K562 (cell line): ENCODE data around the gene SMARCC1.

Experiments
- ELF2 ChIP-seq: fragments of 250-450 bp; sonication (Bioruptor Pico); IDR thresholded peaks from 2 replicates; pipeline ENCODE4 v1.5.0; 2021; ENCODE audit warnings: mild to moderate bottlenecking
- EP300 ChIP-seq: IDR thresholded peaks from 2 replicates; pipeline ENCODE4 v1.6.1; 2012; ENCODE audit warnings: low read length, improper control_type of control experiment
- EZH2 ChIP-seq: IDR thresholded peaks from 2 replicates; pipeline ENCODE4 v1.6.1; 2012; ENCODE audit warnings: low read depth, mild to moderate bottlenecking, inconsistent platforms, low read length, borderline replicate concordance
- FUS ChIP-seq: fragments of 200-400 bp; formaldehyde crosslinking; optimal IDR thresholded peaks from 2 replicates; pipeline ENCODE3; 2017; ENCODE audit warnings: low read depth, low read length
- NCOA4 ChIP-seq: fragments of 450-650 bp; IDR thresholded peaks from 2 replicates; pipeline ENCODE4 v1.6.1; 2018; ENCODE audit warnings: mild to moderate bottlenecking; ENCODE audit not compliant: partially characterized antibody
- POLR2A ChIP-seq: fragments of 450-650 bp; conservative IDR thresholded peaks from 2 replicates; pipeline ENCODE4 v1.6.1; 2016
- SMAD2 ChIP-seq: fragments of 150-350 bp; IDR thresholded peaks from 2 replicates; pipeline ENCODE4 v1.6.1; 2014; ENCODE audit warnings: low read depth, mild to moderate bottlenecking, low read length
- TAF1 ChIP-seq: IDR thresholded peaks from 2 replicates; pipeline ENCODE4 v1.6.1; 2011; ENCODE audit warnings: mild to moderate bottlenecking, low read length, moderate library complexity; ENCODE audit not compliant: insufficient read depth, control insufficient read depth, severe bottlenecking; ENCODE audit errors: extremely low read depth
- THRB ChIP-seq: fragments of 450-650 bp; formaldehyde crosslinking; conservative IDR thresholded peaks from 2 replicates; pipeline ENCODE4 v1.4.0; 2022; ENCODE audit warnings: mild to moderate bottlenecking, missing genetic modification characterization
- VEZF1 ChIP-seq: fragments of 200-800 bp; sonication (Bioruptor generic); IDR thresholded peaks from 2 replicates; pipeline ENCODE4 v1.6.1; 2017; ENCODE audit warnings: missing genetic modification characterization, missing compliant biosample characterization
- ZBTB8A ChIP-seq: fragments of 450-650 bp; IDR thresholded peaks from 2 replicates; pipeline ENCODE4 v1.6.1; 2018; ENCODE audit warnings: mild to moderate bottlenecking, moderate library complexity; ENCODE audit not compliant: partially characterized antibody
- ZFP36 ChIP-seq: fragments of 150-350 bp; IDR thresholded peaks from 2 replicates; pipeline ENCODE4 v1.6.1; 2018; ENCODE audit warnings: low read length, low read depth; ENCODE audit not compliant: partially characterized antibody

GRCh38 chr3:47554335-47554734 is 227.4 kb downstream of the SMARCC1 start:
- TF ChIP-seq EZH2: no peak
- no peak for TF ChIP-seq SMAD2
- TF ChIP-seq EP300: no peak
- TF ChIP-seq FUS: no peak
- TF ChIP-seq TAF1: no peak
- no peak for TF ChIP-seq POLR2A
- no peak for TF ChIP-seq ZBTB8A
- no peak for TF ChIP-seq NCOA4
- no peak for TF ChIP-seq ELF2 (CRISPR knock-in tag)
- TF ChIP-seq THRB (CRISPR knock-in tag): no peak
- TF ChIP-seq ZFP36: no peak
- no peak for TF ChIP-seq VEZF1 (CRISPR knock-in tag)
